Kidney (tissue), 14 donors: ENCODE measurements around the gene ASTN2. TPM values are rescaled to one million over a fixed set of nuclear protein-coding genes. Genes with fewer than 3 reads are reported as not detected.

Experiments used
- DNase-seq, 5 donors: peaks; one replicate each; pipeline ENCODE4 v3.0.0-alpha.2; 2013 to 2020
- FAIRE-seq: peaks from 2 replicates; lab custom pipeline; 2012; peaks lifted over from hg19 to GRCh38; lab: Jason Lieb, UNC
- H3K27ac ChIP-seq, 2 donors: one replicate each; pipeline ENCODE4 v1.7.0; 2013; ENCODE audit warnings: low read depth in 2 of 2, low read length in 2 of 2, inconsistent platforms in 1 of 2
- H3K27me3 ChIP-seq: one replicate; pipeline ENCODE4 v1.7.1; 2013; ENCODE audit warnings: low read length, inconsistent platforms; ENCODE audit not compliant: control insufficient read depth, insufficient read depth
- H3K36me3 ChIP-seq, 3 donors: one replicate each; pipeline versions ENCODE4 v1.7.0 to v1.7.1; 2013; ENCODE audit warnings: low read length in 3 of 3, control low read depth in 1 of 3, inconsistent platforms in 1 of 3; ENCODE audit not compliant: insufficient read depth in 3 of 3, control insufficient read depth in 2 of 3
- H3K4me1 ChIP-seq, 3 donors: one replicate each; pipeline versions ENCODE4 v1.7.0 to v1.7.1; 2013; ENCODE audit warnings: low read length in 3 of 3, inconsistent platforms in 1 of 3, low read depth in 1 of 3; ENCODE audit not compliant: control insufficient read depth in 2 of 3, insufficient read depth in 2 of 3
- H3K4me3 ChIP-seq, 3 donors: one replicate each; pipeline versions ENCODE4 v1.7.0 to v1.8.1; 2013; ENCODE audit warnings: low read length in 3 of 3, control low read depth in 1 of 3, inconsistent platforms in 1 of 3
- H3K9ac ChIP-seq, 3 donors: one replicate each; pipeline versions ENCODE4 v1.7.0 to v1.7.1; 2013; ENCODE audit warnings: low read length in 3 of 3, control low read depth in 1 of 3, inconsistent platforms in 1 of 3
- H3K9me3 ChIP-seq, 3 donors: one replicate each; pipeline versions ENCODE4 v1.7.0 to v1.7.1; 2013; ENCODE audit warnings: low read length in 3 of 3, control low read depth in 1 of 3, inconsistent platforms in 1 of 3; ENCODE audit not compliant: control insufficient read depth in 2 of 3, insufficient read depth in 1 of 3
- intact Hi-C: fragments of 100-400 bp; cut with DNase I; formaldehyde crosslinking; loops from one replicate; pipeline ENCODE4 v1.11.1; 2022
- polyA plus RNA-seq: library from polyadenylated mRNA; stranded (reverse); fragments of 350-450 nt; fragmentation: Illumina TruSeq; extraction: RNeasy Lipid Tissue Mini Kit (QIAGEN cat#74804); gene quantifications from one replicate; pipeline ENCODE4 v1.2.3, GENCODE V29; 2014; ENCODE audit warnings: low read depth, low replicate concordance; ENCODE audit not compliant: insufficient read depth
- total RNA-seq: library from RNA; stranded (reverse); fragmentation: NEBNext Ultra II Directional; extraction: Animal tissue kit (Norgen Biotek cat#: 25700); gene quantifications from one replicate; pipeline ENCODE4 v1.2.1, GENCODE V29; 2021
- TF ChIP-seq, protein P1 (sequence below): IDR thresholded peaks from 3 replicates; pipeline ENCODE4 v1.5.1; 2012; ENCODE audit warnings: mild to moderate bottlenecking, moderate library complexity, borderline replicate concordance; ENCODE audit not compliant: insufficient read depth; ENCODE audit errors: extremely low read depth
- donor health status: control.
- donor health status: control.
- donor health status: control.
- donor health status: control.
- donor health status: control.
- donor health status: DM: yes; HTN: yes; CAD: no.
- donor health status: Normal renal cell carcinoma (clear cell type).

The ASTN2 gene
- total and polyA plus RNA-seq, 2 donors from 2014 or later: 7.6 to 11.5 TPM

DNA sequence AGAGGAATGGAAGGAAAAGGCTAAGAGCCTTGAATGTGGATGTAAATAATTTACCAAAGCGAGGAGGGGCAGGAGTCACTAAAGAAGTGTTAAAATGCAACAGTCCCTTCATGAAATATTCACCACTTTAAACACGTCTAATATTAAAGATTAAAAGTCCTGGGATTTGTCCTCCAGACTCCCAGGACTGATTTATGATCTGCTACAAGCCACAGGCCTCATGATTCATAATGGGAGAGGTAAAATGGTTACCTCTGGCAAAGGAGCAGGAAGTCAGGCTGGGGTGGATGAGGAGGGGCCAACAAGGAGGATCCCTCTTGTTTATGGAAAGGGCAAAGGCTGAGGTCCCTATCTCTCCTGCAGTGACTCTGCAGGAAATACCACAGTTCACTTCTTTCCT lies 435.4 kb downstream of the ASTN2 start:
- peak in 3 of 5 donors; percentile 25 to 53 (median 41) for DNase-seq
- no peak overlapping the region for H3K9ac ChIP-seq

DNA sequence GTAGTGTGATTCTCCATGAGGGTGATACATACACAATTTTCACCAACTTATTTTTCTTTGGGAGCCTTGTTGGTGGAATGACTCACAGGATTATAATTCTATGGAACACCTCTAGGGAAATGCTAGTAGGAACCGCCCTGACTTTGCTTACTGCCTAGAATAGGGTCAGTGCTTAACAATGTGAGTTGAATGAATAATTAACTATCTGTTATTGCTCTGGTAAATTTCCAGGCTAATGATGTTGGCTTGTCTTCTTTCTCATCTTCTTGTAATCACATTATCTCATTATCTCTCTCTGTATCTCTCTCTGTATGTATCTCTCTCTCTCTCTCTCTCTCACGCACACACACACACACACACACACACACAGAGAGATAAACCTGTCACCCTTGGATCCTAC lies 436.7 kb downstream of the ASTN2 start:
- peaks cover 0 to 13% (median 5%) of the 10 kb centered on the region in 3 donors for H3K4me1 ChIP-seq
- FAIRE-seq: no peak
- intact Hi-C loops: no loop called here
- H3K27me3 ChIP-seq: no peaks in the 10 kb centered on the region
- H3K36me3 ChIP-seq: no peaks in the 10 kb centered on the region
- H3K27ac ChIP-seq: no peak overlapping the region
- H3K9me3 ChIP-seq: no peaks in the 10 kb centered on the region
- TF ChIP-seq, protein P1, sequence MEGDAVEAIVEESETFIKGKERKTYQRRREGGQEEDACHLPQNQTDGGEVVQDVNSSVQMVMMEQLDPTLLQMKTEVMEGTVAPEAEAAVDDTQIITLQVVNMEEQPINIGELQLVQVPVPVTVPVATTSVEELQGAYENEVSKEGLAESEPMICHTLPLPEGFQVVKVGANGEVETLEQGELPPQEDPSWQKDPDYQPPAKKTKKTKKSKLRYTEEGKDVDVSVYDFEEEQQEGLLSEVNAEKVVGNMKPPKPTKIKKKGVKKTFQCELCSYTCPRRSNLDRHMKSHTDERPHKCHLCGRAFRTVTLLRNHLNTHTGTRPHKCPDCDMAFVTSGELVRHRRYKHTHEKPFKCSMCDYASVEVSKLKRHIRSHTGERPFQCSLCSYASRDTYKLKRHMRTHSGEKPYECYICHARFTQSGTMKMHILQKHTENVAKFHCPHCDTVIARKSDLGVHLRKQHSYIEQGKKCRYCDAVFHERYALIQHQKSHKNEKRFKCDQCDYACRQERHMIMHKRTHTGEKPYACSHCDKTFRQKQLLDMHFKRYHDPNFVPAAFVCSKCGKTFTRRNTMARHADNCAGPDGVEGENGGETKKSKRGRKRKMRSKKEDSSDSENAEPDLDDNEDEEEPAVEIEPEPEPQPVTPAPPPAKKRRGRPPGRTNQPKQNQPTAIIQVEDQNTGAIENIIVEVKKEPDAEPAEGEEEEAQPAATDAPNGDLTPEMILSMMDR: no peak
- peak overlapping the region; percentile 4 to 76 (median 16) for H3K4me3 ChIP-seq
- DNase-seq: no peak
- H3K9ac ChIP-seq: no peak overlapping the region

More for the DNA sequence above, 435.4 kb downstream of the ASTN2 start:
- Histone ChIP-seq H3K4me1 (peaks cover 0 to 13% (median 5%) of the 10 kb centered on the region in 3 donors), H3K4me3 (peak overlapping the region in 2 of 3 donors; percentile 63 to 76), H3K36me3 (no peaks in the 10 kb centered on the region), H3K9me3 (no peaks in the 10 kb centered on the region), H3K27ac (peak overlapping the region; percentile 75 to 82), H3K27me3 (no peaks in the 10 kb centered on the region)
- TF ChIP-seq, protein P1: no peak
- intact Hi-C loops: no loop called here
- FAIRE-seq: peak; percentile 70

DNA sequence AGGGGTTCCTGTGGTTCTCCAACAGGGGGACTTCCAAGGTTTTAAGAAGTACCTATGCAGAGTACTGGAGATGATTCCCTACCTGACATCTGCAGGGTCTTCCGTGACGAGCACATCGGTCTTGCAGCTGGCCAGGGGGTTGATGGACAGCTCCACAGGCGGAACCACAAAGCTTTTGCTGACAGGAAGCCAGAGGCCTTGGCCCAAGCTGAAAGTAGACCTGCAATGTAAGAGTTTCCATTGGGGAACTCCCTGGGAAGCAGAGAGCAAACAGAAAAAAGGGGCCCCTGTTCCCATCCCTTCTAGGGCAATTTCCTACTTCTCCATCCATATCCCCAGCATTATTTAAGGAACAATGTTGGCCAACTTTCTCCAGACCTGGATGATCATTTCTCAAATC lies 439.7 kb downstream of the ASTN2 start:
- Histone ChIP-seq H3K4me3 (no peak overlapping the region), H3K9me3 (no peaks in the 10 kb centered on the region), H3K27ac (no peak overlapping the region), H3K4me1 (peaks cover 0 to 13% (median 5%) of the 10 kb centered on the region in 3 donors), H3K27me3 (no peaks in the 10 kb centered on the region), H3K36me3 (no peaks in the 10 kb centered on the region), H3K9ac (no peak overlapping the region)
- no peak for FAIRE-seq
- TF ChIP-seq, protein P1: no peak
- no peak for DNase-seq
- intact Hi-C loops: no loop called here

DNA sequence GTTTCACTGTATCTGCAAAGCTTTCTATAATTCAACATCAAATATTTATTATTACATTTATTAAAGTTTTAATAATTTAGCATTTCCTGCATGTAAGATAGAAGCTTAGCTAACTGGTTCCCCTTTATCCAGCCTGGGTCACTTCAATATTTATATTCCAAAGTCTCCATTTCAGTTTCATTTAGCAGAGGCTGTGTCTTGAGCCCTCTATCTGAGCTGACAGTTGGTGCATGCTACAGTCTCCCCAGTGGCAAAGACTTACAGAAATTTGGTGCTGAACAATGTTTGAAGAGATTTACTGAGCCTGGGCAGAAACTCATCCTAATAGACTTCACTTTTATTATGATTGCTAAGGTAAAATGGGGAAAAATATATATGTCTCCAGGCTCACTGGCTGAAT lies 448.7 kb downstream of the ASTN2 start:
- intact Hi-C loops: no loop called here
- Histone ChIP-seq H3K27ac (no peak overlapping the region), H3K36me3 (no peaks in the 10 kb centered on the region), H3K9me3 (no peaks in the 10 kb centered on the region), H3K9ac (no peak overlapping the region), H3K27me3 (no peaks in the 10 kb centered on the region), H3K4me1 (no peaks in the 10 kb centered on the region), H3K4me3 (no peak overlapping the region)
- DNase-seq: no peak
- FAIRE-seq: no peak
- TF ChIP-seq, protein P1: no peak
